Measurements from ENCODE around the gene HSBP1L1. TPM values are rescaled to one million over a fixed set of nuclear protein-coding genes. Genes with fewer than 3 reads are reported as not detected.

HSBP1L1 gene
- total and polyA plus RNA-seq, 9 donors: 7.6 to 26.2 (median 12.3) TPM

DNA sequence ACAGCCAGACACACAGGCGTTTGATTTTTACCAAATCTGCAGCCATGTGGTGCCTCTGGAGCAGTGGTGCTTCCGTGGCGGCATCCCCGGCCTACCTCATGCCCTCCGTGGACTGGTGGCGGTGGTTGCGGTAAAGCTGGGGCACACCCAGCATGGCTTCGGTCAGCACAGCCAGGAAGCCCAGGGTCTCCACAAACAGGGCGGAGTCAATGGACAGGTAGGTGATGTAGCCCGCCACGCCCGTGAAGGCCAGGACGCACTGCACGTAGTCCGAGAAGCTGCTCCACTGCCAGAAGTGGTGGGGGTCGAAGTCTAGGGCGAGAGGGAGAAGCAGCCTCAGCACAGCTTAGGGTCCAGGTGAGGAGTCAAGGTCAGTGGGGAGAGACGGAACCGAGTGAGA lies 45.4 kb upstream of the HSBP1L1 start:
- H3K4me1 ChIP-seq (ENCODE audit: insufficient read depth): peaks cover 2% of the 10 kb centered on the region
- no peak for TF ChIP-seq POLR2A (IDR thresholded peaks at IDR 0.05)
- TF ChIP-seq CTCF (IDR thresholded peaks at IDR 0.05): no peak
- TF ChIP-seq EP300 (IDR thresholded peaks at IDR 0.05): no peak
- WGBS, 3 donors: 94 to 96% (median 95%) methylated on average over 19 of the region's 19 CpGs
- intact Hi-C loops (cut with DNase I): no loop called here
- H3K36me3 ChIP-seq: no peaks in the 10 kb centered on the region
- H3K27ac ChIP-seq: no peak overlapping the region
- H3K9me3 ChIP-seq: no peaks in the 10 kb centered on the region
- DNase-seq: peak in 3 of 5 donors; percentile 12 to 23 (median 16)
- no peak overlapping the region for H3K4me3 ChIP-seq
- H3K27me3 ChIP-seq: no peaks in the 10 kb centered on the region

- H3K4me3 ChIP-seq: no peak overlapping the region
- 96 to 97% (median 96%) methylated on average over 24 of the region's 24 CpGs for WGBS, 3 donors
- intact Hi-C loops (cut with DNase I): loop anchor here in 1 of 4 donors (10.0 kb wide), 1 partner anchor 113 kb away; the partner anchor contains the start of gene RBFA
- peaks cover 13% of the 10 kb centered on the region for H3K4me1 ChIP-seq (ENCODE audit: insufficient read depth)
- H3K9me3 ChIP-seq: no peaks in the 10 kb centered on the region
- no peaks in the 10 kb centered on the region for H3K36me3 ChIP-seq
- TF ChIP-seq POLR2A (IDR thresholded peaks at IDR 0.05) (no peak), EP300 (IDR thresholded peaks at IDR 0.05) (no peak), CTCF (IDR thresholded peaks at IDR 0.05) (no peak)
- DNase-seq: peak; percentile 4 to 23 (median 11)
- H3K27ac ChIP-seq: no peak overlapping the region
- H3K27me3 ChIP-seq: no peaks in the 10 kb centered on the region
These were observed 42.2 kb upstream of the HSBP1L1 start for GRCh38 chr18:79921984-79922965.

DNA sequence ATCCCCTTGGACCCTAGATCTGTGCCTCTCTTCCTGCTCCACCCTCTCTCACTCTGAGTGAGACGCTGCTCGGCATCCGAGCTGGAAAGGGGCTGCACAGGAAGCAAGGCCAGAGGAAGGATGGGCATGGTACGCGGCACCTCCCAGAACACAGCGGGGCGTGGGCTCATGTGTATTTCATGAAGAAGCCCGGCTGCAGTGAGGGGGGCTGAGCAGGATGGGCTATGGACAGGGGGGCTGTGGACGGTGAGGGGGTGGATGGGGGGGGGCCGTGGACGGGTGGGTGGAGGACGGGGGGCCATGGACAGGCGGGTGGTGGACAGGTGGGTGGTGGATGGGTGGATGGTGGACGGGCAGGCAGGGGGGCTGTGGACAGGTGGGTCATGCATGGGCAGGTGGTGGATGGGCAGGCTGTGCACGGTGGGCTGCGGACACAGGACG lies 41.5 kb upstream of the HSBP1L1 start:
- Histone ChIP-seq H3K4me1 (ENCODE audit: insufficient read depth) (peaks cover 13% of the 10 kb centered on the region), H3K27me3 (no peaks in the 10 kb centered on the region), H3K27ac (no peak overlapping the region), H3K36me3 (no peaks in the 10 kb centered on the region), H3K4me3 (no peak overlapping the region), H3K9me3 (no peaks in the 10 kb centered on the region)
- TF ChIP-seq POLR2A (IDR thresholded peaks at IDR 0.05): no peak
- no peak for TF ChIP-seq EP300 (IDR thresholded peaks at IDR 0.05)
- no peak for TF ChIP-seq CTCF (IDR thresholded peaks at IDR 0.05)
- peak; percentile 7 to 32 (median 18) for DNase-seq
- 87 to 91% (median 91%) methylated on average over 17 of the region's 17 CpGs for WGBS, 3 donors
- intact Hi-C loops (cut with DNase I): loop anchor here in 1 of 4 donors (10.0 kb wide), 1 partner anchor 112 kb away; the partner anchor contains the start of gene RBFA

DNA sequence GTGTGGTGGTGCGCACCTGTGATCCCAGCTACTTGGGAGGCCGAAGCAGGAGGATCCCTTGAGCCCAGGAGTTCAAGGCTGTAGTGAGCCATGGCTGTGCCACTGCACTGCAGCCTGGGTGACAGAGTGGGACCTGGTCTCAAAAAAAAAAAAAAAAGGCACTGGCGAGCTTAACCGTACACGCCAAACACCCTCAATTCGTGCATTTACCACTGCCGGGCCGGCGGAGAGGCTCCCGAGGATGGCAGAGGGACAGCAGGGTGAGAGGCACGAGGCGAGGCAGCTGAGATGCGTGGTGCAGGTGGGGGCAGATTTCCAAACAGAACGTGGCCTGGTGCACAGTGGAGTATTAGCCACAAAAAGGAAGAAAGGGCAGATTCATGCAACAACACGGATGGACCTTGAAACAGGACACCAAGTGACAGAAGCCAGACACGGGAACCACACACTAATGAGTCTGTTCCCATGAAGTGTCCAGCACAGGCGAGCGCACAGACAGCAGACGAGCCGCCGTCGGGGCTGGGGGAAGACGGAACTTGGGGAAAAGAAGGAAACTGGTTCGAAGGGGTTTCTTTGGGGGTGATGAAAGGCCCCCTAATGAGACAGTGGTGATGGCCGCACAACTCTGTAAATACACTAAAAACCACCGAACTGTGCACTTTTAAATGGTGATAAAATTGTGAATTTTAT lies 40.4 kb upstream of the HSBP1L1 start:
- DNase-seq: peak; percentile 6 to 30 (median 16)
- TF ChIP-seq CTCF (IDR thresholded peaks at IDR 0.05) (no peak), POLR2A (IDR thresholded peaks at IDR 0.05) (no peak)
- H3K4me1 ChIP-seq (ENCODE audit: insufficient read depth): peaks cover 13% of the 10 kb centered on the region
- no peak overlapping the region for H3K27ac ChIP-seq
- intact Hi-C loops (cut with DNase I): loop anchor here in 1 of 4 donors (10.0 kb wide), 1 partner anchor 111 kb away; the partner anchor contains the start of gene RBFA
- H3K27me3 ChIP-seq: no peaks in the 10 kb centered on the region
- H3K9me3 ChIP-seq: no peaks in the 10 kb centered on the region
- 95 to 96% (median 95%) methylated on average over 26 of the region's 26 CpGs for WGBS, 3 donors
- H3K4me3 ChIP-seq: no peak overlapping the region
- no peaks in the 10 kb centered on the region for H3K36me3 ChIP-seq
